ENCODE measurements around the gene AOAH.
A peak's percentile ranks its signal among the peaks of the same experiment; 100 is the strongest.

Gene AOAH

DNA sequence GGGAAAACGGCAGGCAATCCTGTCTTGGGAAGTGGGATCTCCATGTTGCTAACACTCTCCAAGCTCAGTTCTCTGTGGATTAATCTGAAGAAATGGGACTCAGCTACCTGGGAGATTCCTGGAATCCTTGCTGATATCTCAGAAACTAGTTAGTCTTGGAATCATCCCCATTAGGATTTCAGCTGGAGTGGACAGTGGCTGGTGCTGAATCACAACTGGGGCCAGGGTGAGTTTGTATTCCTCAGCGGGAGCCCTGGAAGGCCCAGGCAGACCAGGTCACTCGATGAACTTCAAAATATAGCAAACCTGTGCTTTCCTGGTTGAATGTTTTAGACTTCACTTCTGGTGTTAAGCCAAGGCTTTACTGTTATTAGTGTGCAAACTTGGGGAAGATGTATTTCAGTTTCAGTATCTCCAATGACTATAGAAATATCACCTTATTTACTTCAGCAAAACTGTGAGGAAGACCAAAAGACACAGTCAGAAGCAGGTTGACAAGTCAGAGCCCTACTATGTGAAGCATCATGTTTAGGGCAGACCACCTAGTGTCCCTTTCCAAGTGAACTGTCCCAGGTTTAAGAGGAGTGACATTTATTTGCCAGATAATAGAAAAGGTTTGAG lies 126.1 kb downstream of the AOAH start:
- DNase-seq = no peak

DNA sequence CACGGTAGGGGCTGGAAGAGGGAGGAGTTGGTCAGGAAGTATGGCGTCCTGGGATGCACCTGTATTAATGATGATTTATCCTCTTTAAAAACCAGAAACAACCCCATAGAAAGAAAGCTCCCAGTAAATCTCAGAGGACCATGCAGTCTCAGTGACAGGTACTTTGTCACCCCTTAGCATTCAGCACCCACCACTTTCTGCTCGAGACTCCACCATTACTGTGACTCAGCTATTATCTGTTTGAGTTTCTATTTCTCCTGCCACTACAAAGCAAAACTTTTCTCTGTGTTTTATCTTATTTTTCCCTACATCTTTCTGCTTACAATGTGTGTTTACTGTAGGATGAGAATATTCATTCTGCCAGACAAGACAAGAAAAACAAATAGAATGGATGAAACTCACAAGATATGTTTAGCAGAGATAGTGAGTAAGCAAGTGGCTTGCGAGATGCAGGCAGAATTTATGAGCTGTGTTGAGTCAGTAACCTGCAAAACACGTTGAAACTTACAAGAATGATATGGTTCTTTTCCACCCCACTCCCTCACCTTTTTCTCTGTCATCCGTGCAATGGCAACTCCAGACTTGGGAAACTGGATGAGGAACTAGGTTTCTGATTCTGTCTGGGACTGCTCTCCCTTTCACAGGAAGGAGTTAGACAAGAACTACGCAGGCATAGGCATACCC lies 127.1 kb downstream of the AOAH start:
- DNase-seq = no peak

DNA sequence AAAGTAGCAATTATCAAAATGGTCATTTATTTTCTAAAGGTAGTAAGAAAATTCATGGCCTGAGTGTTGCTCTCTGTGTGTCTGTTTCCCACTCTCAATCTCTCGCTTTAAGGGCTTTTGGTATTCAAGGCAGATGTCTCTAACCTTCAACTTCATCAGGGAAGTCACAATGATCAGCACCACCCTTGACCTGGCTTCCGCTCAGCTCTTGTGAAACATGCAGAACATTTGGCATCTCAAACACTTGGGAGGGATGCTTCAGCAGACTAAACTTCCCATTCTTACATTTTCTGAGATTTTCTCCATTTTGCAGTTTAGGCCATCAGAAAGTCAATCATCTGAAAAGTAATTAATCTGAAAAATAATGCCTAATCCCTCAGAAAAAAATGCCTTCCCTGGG lies 129.8 kb downstream of the AOAH start:
- no peak for DNase-seq

DNA sequence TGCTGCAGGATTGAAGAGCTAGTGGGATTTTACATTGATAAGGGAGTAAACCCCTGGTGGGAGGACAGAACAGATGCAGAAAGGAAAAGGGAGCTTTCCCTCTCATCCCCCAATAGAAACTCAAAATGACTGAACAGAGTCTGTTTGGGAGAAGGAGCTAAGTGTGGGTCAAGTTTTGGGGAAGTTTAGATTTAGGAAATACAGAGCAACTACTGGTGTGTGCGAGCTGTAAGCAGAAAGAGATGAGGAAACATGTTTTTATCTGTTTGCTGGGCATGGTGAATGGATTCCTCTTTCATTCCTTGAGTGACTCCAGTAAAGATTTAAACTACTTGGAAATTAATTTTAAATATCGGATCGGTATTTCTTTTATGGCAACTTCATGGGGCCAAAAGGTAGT lies 132.7 kb downstream of the AOAH start:
- DNase-seq = no peak

DNA sequence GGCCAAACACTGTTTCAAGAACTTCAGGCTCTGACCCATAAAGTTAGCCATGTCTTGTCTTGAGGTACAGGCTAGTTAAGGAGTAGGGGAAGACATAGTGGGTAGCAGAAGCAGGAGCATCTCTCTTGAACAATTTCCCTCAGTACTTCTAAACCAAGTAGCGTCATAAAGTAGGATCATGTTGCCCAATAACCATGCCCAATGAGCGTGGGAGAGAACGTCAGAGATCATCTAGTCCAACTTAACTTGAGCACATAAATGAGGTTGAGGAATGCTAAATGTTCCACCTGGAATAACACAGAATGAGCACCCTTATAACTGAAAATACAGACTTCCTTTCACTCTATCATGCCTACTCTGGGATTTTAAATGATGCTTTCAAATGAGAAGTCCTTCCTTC lies 134.9 kb downstream of the AOAH start:
- no peak for DNase-seq

DNA sequence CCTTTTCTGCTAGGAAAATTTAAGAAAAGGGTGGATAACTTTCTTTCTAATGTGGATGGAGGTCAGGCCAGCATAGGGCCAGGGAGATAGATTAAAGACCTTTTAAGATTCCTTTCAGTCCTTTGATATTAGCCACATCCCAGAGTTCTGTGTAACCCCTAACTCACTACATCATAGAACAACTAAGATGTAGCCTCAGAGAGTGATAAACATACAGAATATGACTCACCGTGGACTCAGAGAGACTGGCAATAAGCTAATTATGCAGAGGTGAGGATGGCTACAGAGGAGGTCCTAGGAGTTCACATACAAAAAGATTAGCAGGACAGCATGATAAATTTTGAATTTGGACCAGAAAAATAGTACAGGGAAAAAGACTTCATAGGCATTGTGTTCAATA lies 141.0 kb downstream of the AOAH start:
- DNase-seq = no peak

DNA sequence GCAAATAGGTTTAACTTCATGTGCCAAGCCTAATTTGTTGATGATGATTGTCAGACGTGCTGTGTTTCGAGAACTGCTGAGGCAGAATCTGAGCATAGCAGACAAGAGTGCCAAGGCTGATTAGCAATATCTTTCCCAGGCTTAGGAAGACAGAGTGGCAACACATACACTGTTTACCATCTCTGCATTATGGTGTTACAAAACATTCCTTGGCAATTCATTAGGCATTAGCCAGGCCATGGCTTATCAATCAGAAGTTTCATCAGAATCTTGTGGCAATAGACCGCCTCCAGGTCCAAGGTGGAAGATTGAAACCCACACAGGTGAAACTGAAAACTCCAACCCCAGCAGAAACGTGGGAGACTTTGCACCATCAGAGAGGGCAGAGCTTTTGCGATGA lies 148.5 kb downstream of the AOAH start:
- no peak for DNase-seq

DNA sequence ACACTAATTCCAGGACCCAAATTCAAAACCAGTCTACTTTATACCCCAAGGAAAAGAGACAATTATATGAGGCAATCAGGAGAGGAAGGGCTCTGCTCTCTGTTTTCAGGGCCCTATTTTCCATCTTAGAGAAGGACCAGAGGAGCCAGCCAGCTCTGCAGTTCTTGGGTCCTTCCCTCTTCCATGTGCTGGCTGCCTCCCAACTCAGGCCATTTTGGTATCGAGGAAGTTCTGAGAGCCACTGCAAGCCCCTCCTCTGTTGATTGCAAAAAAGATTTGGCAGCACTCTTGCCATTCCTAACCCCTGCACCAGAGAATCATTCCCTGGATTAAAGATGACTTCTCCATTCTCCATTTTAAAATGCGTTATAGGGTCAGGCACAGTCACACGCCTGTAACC lies 151.2 kb downstream of the AOAH start:
- DNase-seq = no peak

DNA sequence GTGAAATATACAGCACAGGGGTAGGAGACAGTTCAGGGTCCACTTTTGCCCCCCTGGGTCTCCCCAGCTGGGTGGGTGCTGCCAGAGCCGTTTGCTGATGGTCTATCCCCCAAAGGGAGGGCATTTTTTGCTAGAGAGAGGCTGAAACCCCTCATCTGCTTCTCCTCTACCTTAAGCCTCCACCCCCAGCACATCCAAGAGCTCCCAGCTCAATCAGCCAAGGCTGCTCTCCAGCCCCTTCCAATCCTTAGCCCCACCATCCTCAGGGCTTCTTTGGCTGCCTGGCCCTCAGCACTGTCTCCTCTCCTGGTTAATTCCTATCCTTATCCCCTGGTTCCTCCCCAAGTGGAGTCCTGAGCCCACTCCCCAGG lies 153.1 kb downstream of the AOAH start:
- no peak for DNase-seq

DNA sequence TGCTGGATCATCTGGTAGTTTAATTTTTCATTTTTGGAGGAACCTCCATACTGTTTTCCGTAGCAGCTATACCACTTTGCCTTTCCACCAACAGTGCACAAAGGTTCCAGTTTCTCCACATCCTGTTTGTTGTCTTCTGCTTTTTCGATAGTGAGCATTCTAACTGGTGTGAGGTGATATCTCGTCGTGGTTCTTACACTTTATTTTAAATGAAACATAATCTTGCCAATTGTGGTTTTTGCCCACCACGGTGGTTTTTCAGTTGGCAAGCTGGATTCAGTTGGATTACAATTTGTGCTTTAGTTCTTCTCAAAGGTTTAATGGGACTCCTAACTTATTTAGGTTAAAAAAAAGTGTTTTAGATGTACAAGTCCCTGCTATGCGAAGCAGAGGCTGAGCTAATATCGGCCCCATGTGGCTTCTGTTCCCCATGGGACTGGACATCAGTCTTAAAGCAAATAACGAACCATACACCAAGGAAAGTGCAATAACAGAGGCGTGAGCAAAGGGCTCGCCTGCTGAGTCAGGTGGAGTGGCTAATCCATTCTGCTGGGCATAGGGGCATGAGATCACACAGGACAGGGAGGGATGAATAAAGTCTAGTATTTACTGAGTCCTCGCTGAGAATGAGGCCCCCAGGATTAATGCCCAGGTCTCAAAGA lies 153.6 kb downstream of the AOAH start:
- no peak for DNase-seq

DNA sequence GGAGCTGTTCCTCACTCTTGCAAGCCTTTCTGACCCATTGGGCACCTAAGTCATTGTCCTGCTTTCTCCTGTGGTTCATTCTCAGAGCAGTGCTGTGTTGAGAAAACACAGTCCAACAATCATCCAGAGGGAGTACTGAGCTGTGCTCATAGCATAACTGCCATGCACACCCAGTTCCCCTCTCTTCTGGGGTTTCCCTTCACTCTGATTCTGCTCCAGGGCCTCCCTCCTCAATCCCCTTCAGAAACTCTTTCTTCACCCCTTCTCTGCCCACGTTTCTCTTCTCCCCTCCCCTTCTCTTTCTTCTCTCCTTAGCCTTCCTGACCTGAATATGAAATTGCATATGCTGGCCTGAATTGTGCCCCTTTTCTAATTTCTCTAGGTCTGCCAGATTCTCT lies 155.8 kb downstream of the AOAH start:
- DNase-seq = no peak

DNA sequence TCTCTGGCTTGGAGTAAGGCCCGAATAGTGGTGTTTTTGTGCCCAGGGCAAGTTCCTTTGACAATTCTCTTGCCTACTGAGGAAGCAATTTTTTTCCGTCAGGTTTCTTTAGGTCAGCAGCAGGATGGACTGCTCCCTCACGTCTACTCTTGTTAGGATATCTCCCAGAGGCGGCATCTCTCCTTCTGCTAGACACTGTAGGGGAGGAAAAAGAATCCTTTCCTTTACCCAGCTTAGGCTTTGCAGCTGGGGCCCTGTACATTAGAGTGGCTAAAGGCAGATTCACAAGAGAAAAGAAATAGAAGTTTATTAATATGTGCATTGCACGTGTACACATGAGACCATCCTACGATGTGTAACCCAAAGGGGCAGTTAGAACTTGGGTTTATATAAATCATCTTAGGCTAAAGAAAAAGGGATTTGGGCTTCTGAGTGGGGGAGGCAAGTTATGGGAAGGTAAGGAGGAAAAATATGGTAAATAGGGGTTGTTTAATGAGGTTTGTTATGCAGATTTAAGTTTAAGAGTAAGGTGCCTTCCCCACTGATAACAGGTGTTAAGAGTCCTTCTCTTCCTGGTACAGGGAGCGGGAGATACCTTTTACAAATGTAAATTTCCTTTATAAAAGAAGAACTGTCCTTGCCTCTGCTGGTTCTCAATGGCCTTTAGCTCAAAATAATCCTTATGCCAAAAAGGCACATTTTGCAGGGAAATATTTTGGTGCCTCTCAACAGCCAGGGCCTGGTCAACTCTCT lies 156.4 kb downstream of the AOAH start:
- DNase-seq = no peak

DNA sequence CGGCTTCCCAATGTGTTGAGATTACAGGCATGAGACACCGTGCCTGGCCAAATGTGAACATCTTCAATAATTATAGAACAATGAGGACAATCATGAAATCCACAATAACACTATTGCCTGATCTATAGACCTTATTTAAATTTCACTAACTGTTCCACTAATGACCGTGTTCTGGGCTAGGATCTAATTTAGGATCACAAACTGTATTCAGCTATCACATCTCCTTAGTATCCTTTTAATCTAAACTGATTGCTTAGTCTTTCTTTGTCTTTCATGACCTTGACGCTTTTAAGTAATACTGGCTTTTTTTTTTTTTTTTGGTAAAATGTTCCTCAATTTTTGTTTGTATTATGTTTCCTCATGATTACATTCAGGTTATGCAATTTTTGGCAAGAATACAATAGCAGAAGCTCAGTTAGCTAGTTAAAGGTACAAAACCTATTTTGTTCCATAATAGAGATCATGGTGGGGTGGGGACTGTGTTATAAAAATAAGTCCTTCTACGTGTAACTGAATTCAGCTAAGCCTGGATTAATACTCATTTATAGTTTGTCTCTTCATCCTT lies 158.4 kb downstream of the AOAH start:
- no peak for DNase-seq

DNA sequence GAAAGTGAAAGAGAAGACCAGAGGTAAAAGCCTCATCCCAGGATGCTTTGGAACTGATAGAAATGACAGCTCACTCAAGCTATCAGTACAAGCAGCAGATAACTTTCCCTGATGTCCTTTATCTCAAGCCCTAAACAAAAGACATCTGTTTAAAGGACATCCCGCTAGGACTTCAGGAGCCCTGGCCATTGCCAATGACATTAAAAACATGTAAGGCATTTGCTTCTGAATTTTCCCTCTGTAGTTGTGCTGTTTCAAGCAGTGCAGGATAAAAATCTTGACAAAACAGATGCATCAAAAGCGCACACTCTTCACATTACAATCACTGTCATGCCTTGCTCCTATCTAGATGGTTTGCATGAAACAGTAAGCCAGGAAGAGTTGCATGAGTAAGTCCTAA lies 159.8 kb downstream of the AOAH start:
- no peak for DNase-seq

DNA sequence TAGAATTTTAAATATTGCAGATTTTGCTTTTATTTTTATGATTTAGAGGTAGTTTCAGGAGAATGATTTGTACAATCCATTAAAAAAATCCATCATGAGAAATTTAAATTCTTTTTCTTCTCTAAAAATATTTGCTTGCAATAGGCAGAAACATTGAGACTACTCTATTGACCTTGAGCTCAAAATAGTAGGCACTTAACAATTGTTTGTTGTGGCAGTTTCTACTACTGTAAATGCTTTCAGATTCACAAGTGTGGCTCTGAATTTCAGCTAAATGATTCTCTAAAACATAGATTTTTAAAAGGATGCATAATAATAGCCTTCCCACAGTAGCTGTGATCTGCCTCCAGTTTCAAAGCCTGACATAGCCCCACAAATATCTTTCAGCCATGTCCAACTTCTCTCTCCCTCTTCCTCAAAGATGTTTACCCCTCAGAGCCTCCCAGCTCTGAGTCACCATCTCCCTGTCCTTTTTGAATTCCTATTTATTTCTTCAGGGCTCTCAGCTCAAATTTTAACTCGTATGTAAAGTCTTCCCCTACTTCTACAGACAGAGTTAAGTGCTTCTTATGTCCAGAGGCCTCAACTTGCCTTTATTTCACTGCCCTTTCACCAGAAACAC lies 160.5 kb downstream of the AOAH start:
- no peak for DNase-seq

DNA sequence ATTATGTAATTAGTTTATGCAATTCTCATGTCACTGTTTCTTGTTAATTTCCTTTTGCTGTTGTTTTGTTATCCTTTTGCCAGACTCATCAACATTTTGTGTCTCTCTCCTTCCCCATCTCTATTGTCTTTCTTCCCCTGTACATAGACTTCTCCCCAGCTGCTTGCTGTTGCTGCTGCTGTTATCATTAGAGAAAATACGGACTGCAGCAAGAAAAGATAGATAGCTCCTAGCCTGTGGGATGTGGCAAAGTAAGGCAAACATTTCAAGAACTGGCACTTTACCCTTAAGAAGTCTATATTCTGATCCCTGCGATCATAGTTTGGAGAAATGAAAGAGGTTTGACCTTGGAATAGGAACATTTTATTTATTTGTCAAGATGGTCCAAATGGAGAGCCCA lies 162.2 kb downstream of the AOAH start:
- DNase-seq = no peak

DNA sequence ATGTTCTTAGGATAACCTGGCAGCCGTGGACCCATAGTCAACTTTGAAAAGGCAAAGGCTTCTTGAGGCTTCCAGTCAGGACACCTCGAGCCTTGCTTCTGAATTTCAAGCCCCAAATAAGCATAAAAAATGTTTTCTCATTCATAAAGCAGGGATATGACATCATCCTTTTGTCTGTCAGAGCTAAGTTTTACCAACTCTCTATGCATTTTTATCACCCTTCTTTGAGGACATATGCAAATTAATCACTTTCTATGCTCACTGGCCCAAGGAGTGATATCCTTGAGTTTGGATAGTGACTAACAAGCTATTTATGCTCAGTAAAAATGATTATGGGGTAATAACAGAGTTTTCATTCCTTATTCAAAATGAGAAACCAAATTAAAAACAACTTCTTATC lies 175.3 kb downstream of the AOAH start:
- DNase-seq = no peak

DNA sequence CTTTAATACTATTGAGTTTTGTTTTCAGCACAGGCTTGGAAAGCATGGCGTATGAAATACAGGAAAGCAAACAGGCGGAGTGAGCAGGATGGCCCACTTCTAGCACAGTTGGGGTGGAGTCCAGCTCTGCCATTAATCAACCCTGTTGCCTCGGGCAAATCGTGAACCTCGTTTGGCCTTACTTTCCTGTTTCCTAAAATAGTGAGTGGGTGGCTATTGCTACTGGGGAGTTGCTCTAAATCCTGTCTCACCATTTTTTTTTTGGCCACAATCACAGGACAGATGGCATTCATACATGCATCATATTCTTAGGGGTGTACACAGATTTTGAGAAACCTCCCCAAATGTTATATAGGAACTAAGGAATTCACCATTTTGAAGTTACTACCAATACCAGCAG lies 176.9 kb downstream of the AOAH start:
- no peak for DNase-seq

DNA sequence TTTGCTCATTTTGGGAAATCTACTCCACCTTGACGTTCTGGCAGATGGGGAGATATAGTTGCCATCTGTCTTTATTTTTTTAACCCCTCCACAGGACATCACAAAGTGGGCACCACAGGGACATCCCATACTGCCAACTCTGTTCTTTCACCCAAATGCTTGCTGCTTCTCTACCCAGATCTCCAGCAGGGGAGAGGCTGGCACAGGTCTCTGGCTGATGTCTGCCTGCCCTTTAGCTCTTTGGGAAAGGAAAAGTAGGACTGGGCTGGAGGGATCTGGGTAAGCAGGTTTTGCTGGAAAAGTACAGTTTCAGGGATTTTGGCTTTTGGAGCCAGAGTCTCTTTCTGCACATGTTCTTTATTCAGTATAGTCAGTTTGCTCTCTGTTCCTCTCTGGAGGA lies 178.0 kb downstream of the AOAH start:
- DNase-seq = peak; percentile 47

DNA sequence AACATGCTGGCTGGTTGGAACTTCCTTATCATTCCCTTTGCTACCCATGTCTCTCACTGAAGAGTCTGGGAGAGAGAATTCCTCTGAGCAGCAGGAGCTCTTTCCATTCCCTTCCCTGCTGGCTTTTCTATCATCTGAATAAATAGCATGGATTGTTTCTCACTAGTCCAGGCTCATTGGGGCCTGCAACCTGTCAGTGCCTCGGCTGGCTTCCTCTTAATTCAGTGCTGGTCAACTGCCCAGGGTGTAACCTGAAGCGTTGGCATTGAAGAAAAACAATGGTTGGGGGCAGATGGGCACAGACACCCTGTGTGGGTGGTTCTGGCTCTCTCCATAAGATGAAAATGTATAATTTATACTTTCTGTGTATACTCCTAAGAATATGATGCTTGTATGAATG lies 179.0 kb downstream of the AOAH start:
- no peak for DNase-seq

DNA sequence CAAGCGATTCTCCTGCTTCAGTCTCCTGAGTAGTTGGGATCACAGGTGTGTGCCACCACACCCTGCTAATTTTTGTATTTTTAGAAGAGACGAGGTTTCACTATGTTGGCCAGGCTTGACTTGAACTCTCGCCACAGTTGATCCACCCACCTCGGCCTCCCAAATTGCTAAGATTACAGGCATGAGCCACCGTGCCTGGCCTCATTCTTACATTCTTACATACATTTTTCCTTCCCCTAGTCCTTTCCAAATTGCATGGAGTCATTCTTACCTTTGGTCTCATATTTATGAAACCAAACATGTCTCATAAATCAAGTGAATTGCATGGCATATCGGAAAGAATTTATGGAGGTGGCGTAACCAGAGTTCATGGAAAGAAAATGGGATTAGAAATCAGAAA lies 186.2 kb downstream of the AOAH start:
- DNase-seq = no peak

DNA sequence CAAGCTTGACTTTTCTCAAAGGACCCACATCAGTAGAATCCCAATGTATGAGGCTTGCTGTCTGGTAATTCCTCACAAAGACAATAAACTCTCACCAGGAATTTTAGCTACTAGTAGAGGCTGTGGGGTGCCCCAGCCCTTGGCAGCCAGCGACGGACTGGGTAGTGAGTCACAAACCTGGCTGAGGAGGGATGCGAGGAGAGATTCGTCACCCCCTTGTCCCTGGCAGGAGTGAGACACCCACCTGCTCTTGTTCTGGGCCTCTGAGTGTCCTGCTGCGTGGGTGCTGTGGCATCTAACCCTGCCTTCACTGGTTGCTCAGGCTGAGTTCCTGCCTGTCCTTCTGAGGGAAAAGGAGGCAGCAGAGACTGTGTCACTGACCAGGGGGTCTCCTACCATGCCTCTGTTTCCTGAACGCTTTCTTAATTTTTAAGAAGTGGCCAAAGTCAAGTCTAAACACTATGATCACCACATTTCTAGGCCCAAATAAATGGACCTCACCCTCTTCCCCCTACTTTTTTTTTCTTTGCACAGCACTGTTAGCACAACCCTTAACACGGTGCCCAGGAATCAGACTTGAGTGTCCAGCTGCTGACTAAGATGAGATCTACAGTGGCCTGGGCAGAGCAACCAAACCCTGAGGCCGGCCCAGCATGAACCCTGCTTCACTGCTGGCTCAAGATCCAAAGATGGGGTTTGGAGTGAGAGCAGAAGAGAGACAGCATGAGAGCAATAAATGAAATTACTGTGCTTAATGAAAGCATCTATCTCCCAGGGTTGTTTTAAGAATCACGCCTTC lies 188.2 kb downstream of the AOAH start:
- no peak for DNase-seq

Measured in NCI-H2171 (cell line).